ENCODE results near the gene PDCD7.
"Not testable (repeated sequence)": the region's sequence is repeated elsewhere in the genome, so short reads cannot be mapped to it uniquely, and the experiment has no call there.

PDCD7 gene

DNA sequence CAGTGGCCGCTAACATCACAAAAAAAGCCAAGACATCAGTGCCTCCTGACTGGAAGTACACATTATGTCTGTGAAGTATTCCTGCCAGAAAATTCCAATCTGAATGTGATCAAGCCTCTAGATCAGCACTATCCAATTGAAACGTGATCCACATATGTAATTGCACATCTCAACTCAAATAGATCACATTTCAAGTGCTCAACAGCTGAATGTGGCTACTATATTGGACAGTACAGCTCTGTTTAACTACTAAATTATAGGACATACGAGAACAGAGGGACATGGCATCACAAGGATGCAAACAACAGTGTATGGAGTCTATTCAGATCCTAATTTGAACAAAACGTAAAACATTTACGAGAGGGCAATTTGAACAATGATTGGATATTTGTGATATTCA is 18.1 kb downstream of the PDCD7 start:
- DNase-seq (ENCODE audit: low spot score), result no peak

DNA sequence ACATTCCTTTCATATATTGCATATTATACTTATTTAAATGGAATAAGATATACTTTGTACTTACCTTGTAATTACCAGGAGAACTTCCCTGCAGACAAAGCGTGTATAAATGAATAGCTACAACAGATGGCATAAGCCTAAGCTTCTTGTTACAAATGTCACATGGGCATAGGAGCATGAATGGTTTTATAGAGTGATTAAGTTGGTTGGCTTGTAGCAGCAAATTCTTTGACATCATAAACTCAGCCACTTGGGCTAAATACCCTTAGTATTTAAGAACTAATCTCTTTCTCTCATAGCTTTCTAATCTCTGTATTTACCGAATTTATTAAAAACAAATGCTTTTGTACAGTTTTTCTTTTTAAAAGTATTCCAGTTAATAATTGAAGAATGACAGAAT is 18.5 kb downstream of the PDCD7 start, which contains the start of gene UBAP1L:
Gene UBAP1L (minus strand): TSS at position 115 of the 400 bp plus-strand sequence. CDS start 8,985 bp downstream, outside the sequence.
- no peak for DNase-seq (ENCODE audit: low spot score)

DNA sequence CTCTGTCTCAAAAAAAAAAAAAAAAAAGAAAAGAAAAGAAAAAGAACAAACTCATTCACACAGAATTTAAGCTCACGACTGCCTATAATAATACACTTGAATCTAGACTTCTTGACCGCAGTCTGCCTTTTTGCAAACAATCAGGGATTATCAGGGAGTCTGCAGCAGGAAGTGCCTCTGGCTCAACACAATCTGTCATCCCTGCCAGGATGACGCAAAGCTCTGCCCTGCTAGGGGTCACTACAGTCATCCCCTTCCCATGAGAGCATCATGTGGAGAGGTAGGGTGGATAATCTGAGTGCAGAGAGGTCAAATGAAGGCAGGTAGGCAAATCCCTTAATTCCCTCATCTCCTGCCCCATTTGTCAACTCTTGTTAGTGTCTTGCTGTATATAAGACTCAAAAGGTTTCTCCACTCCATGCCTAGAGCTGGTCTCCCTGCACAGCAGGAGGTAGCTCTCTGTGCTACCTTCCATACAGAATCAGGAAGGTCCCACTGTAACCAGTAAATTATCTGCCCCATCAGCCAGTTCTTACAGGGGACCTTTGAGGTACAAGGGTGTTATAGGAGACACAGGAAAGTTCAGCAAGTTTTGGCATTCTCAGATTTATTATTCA is 22.8 kb downstream of the PDCD7 start:
- no peak for DNase-seq (ENCODE audit: low spot score)

DNA sequence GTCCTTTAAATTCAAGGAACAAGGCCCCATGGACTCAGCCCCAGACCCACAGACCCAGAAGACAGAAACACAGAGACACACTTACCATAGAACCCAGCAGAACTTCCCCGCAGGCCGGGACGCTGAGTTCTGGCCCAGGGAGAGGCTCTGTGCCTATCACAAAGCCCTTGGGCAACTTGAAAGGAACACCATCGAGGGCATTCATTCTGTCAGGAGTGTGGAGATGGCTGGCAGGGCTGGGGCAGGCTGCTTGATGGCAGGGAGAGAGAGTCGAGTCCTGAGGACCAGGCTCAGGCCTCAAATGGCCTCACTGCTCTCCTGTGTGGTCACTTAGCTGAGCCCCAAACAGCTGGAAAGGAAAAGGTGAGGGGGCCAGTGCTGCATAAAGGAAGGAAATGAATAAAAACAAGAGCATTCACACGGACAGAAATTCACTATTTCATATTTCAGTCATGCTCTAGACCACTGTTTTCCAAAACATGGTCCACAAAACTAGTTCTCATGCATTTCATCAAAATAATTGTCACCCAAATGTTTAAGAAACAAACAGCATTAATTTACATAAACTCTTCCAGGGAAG is 27.5 kb downstream of the PDCD7 start:
- no peak for DNase-seq (ENCODE audit: low spot score)

DNA sequence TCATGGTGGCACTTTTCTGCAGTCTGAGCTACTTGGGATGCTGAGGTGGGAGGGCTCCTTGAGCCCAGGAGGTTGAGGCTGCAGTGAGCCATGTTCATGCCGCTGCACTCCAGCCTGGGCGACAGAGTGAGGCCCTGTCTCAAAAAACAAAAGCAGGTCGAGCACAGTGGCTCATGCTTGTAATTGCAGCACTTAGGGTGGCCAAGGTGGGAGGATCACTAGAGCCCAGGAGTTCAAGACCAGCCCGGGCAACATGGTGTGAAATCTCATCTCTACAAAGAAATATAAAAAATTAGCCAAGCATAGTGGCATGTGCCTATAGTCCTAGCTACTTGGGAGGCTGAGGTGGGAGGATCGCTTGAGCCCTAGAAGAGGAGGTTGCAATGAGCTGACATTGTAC is 28.6 kb downstream of the PDCD7 start:
- DNase-seq (ENCODE audit: low spot score), result no peak

GRCh38 chr15:65102912-65103311 is 30.7 kb downstream of the PDCD7 start:
- DNase-seq (ENCODE audit: low spot score), result no peak

DNA sequence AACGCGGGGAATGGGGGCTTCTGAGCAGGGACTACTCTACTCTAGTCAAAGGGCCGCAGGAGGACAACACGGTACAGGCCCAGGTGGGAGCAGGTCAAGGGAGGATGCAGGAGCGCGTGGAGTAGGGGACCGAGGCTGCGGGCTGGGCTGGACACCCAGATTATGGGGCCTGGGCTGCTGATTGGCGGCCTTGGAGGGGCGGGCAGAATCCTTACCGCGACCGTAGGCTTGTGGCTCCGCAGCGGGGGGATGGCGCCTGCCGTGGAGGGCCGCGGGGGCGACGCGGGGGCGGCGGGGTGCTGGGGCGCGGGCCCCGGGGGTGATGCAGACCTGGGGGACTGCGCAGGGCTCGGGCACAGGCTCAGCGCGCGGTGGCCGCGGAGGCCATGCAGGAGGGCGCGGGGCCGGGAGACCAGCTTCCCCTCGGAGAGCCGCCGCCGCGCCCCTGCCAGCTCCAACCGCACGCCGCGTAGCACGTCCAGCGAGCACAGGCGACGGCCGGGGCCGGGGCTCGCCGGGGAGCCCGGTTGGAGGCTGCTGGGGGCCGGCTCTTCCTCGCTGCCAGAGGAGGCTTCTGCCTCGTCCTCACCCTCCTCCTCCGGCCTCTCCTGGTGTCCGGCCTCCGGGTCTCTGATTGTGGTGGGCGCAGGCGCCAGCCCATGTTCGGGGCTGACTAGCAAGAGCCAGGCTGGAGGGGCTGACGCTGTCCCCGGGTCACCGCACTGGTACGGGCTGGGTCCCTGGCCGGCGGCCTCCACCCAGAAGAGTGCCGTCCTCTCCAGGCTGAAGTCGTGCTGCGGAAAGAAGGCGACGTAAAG is 31.5 kb downstream of the PDCD7 start:
- DNase-seq (ENCODE audit: low spot score), result no peak

DNA sequence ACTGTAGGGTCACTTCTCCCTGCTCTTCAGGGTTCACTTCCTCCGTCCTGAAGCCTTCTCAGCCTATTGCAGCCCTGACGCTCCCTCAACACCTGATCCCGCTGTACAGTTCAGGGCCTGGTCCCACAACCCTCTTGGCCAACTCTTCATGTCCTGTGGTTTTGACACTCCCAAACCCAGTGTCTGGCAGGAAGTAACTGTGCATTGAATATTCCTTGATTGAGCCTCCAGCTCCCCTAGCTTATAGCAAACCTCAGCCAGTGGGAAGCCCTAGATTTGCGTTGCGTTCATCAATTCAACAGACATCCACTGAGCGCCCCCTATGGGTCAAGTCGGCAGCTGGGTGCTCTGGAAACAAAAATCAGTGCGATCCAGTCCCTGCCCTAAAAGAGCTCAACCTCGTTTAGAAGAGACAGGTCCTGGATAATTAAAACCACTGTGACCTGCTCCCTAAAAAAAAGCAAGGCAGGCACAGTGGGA is 32.2 kb downstream of the PDCD7 start:
- DNase-seq (ENCODE audit: low spot score), result peak; percentile 44

GRCh38 chr15:65100442-65100841 is 33.2 kb downstream of the PDCD7 start:
- no peak for DNase-seq (ENCODE audit: low spot score)

DNA sequence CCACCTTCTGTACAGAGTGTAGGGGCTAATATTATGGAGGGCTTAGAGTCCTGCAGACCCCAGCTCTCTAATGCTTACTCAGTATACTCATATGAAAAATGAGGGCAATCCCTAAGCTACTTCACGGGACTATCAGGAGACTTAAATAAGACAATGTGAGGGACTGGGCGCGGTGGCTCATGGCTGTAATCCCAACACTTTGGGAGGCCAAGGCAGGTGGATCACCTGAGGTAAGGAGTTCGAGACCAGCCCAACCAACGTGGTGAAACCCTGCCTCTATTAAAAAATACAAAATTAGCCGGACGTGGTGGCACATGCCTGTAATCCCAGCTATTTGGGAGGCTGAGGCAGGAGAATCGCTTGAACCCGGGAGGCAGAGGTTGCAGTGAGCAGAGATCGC is 33.8 kb downstream of the PDCD7 start:
- not testable (repeated sequence) for DNase-seq (ENCODE audit: low spot score)

DNA sequence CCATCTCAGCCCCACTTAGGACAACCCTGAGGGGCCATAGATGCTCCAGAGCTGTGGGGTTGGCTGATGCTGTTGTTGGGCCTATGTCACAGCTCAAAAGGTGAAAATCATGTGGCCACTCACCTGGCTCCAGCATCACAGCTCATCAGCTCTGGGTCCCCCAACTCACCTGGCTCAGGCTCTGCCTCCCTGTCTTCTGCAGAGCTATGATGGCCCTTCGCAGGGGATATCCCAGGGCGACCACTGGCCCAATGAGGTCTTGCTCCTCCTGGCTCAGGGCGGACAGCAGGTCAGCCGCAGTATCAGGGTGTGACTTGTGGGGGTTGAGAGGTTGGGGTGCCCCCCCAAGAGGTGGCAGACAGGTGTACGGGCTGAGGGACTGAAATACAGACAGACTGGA is 34.3 kb downstream of the PDCD7 start:
- DNase-seq (ENCODE audit: low spot score), result no peak

- no peak for DNase-seq (ENCODE audit: low spot score)
These were observed 35.9 kb downstream of the PDCD7 start for GRCh38 chr15:65097651-65098263.

DNA sequence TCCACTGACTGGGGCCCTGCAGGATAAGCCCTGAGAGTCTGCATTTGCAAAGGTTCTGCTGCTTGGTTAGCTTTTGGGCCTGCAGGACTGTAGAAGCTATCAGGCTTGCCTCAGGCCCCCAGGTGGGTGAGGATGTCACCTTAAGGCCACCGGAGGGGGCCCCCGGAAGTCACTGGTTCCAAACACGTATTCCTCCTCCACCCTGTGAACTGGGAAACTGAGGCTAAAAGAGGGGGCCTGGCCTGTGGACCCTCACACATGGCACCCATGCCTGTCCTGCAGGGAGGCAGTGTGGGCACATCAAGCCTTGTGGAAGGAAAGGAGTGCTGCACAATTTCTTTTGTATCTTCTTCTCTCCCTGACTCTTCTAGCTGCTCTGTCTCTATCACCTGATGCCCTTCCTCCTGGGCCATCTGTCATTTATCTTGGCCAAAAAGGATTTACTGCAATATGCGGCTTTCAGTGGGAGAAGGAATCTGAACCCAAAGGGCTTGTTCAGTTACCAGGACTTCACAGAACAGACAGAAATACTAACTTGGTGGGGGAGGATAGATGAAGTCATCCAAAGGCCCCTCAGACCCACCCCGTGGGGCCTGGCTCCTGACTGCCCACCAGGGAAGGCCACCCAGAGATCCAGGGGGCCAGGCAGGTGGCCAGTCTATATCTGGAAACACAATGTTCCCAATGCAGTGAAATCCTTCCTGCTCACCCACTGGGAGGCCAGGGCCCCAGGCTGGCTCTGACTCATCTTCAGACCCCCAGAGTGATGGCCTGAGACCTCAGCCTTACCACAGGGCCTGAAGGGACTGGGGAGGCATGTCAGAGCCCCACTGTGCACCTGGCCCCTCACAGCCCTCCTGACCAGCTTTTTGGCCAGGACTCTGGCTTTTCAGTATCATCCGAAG is 36.9 kb downstream of the PDCD7 start:
- no peak for DNase-seq (ENCODE audit: low spot score)

GRCh38 chr15:65095747-65096104 is 37.9 kb downstream of the PDCD7 start:
- no peak for DNase-seq (ENCODE audit: low spot score)

- no peak for DNase-seq (ENCODE audit: low spot score)
These were observed 38.4 kb downstream of the PDCD7 start for GRCh38 chr15:65095011-65095746.

GRCh38 chr15:65094294-65094995 is 39.2 kb downstream of the PDCD7 start:
- DNase-seq (ENCODE audit: low spot score), result no peak

- DNase-seq (ENCODE audit: low spot score), result not testable (repeated sequence)
These were observed 39.8 kb downstream of the PDCD7 start for GRCh38 chr15:65093793-65094170.

- no peak for DNase-seq (ENCODE audit: low spot score)
These were observed 40.5 kb downstream of the PDCD7 start for GRCh38 chr15:65092911-65093792.
